DND-41 (cell line): ENCODE results near the gene DZIP3.

ENCODE experiments used
- EZH2 ChIP-seq: IDR thresholded peaks from 3 replicates; pipeline ENCODE4 v1.6.1; 2012; ENCODE audit warnings: borderline replicate concordance, low read depth, mild to moderate bottlenecking, moderate library complexity, low read length, inconsistent platforms; ENCODE audit not compliant: severe bottlenecking
- TF ChIP-seq, protein P1 (sequence below): IDR thresholded peaks from 2 replicates; pipeline ENCODE4 v1.5.1; 2012; ENCODE audit warnings: borderline replicate concordance, low read length, moderate library complexity, mild to moderate bottlenecking; ENCODE audit not compliant: poor library complexity, severe bottlenecking; ENCODE audit errors: extremely low read depth

DNA sequence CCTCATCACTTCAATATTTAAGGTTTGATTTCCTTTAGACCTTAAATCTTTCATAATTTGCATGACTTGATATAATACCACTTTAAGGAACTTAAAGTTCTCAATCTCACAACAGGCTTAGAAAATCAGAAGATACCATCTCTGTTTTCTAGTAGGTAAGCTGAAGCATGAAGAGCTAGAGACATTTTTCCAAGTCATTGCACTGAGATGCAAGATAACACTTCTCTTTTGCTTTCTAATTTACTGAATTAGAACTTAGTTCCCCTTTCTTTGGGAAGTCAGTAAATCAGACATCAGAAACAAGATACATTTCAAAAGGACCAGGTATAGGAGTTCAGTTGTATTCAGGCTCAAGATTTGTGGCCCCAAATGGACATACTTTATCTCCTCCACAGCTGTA lies 79.7 kb downstream of the DZIP3 start:
- TF ChIP-seq, protein P1, sequence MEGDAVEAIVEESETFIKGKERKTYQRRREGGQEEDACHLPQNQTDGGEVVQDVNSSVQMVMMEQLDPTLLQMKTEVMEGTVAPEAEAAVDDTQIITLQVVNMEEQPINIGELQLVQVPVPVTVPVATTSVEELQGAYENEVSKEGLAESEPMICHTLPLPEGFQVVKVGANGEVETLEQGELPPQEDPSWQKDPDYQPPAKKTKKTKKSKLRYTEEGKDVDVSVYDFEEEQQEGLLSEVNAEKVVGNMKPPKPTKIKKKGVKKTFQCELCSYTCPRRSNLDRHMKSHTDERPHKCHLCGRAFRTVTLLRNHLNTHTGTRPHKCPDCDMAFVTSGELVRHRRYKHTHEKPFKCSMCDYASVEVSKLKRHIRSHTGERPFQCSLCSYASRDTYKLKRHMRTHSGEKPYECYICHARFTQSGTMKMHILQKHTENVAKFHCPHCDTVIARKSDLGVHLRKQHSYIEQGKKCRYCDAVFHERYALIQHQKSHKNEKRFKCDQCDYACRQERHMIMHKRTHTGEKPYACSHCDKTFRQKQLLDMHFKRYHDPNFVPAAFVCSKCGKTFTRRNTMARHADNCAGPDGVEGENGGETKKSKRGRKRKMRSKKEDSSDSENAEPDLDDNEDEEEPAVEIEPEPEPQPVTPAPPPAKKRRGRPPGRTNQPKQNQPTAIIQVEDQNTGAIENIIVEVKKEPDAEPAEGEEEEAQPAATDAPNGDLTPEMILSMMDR: no peak
- TF ChIP-seq EZH2: no peak
